K562 (cell line): ENCODE measurements around the gene ORMDL1. TPM values are rescaled to one million over a fixed set of nuclear protein-coding genes. Genes with fewer than 3 reads are reported as not detected.

Source experiments
- TOE1 ChIP-seq, 2 experiments: fragments of 450-650 bp in 1 of 2; sonication (generic) in 1 of 2; formaldehyde crosslinking in 1 of 2; IDR thresholded peaks; 2 replicates each; pipeline versions ENCODE4 v1.7.1 to v1.8.0; 2016 to 2022; ENCODE audit warnings: borderline replicate concordance in 2 of 2, mild to moderate bottlenecking in 2 of 2, antibody characterized with exemption in 1 of 2, inconsistent platforms in 1 of 2, low read depth in 1 of 2, missing genetic modification reagents in 1 of 2, moderate library complexity in 1 of 2
- ZNF766 ChIP-seq: fragments of 200-800 bp; sonication (Bioruptor generic); conservative IDR thresholded peaks from 2 replicates; pipeline ENCODE4 v1.6.1; 2016; ENCODE audit warnings: missing genetic modification characterization, missing compliant biosample characterization
- polyA plus RNA-seq, 8 experiments: library from polyadenylated mRNA; depleted of rRNA in 4 of 8; stranded (reverse) in 5 of 8; unstranded in 3 of 8; fragments of >200 nt; fragmentation: Nextera tagmentation in 2 of 8; fragmentation: Illumina TruSeq in 1 of 8; extraction: Ambion mirVana in 2 of 8; extraction: Trizol in 1 of 8; gene quantifications; 2 replicates each; pipeline versions ENCODE4 v1.2.1 to v1.2.3, GENCODE V29; 2011 to 2014; ENCODE audit warnings: inconsistent platforms in 1 of 8, missing spikeins in 1 of 8
- total RNA-seq, 7 experiments: library from RNA; depleted of rRNA in 6 of 7; stranded (reverse); fragments of >200 nt in 6 of 7; fragmentation: Illumina TruSeq in 2 of 7; extraction: Trizol in 2 of 7; gene quantifications; 2 replicates each; pipeline versions ENCODE4 v1.2.1 to v1.2.3, GENCODE V29; 2011 to 2021; ENCODE audit warnings: low replicate concordance in 1 of 7
- TF ChIP-seq, protein P1 (sequence below): IDR thresholded peaks from 2 replicates; pipeline ENCODE4 v1.6.1; 2011; ENCODE audit warnings: borderline replicate concordance, low read depth, mild to moderate bottlenecking, moderate library complexity, low read length; ENCODE audit not compliant: insufficient read depth, poor library complexity, severe bottlenecking
- TF ChIP-seq, protein P2 (sequence below): fragments of 450-650 bp; IDR thresholded peaks from 2 replicates; pipeline ENCODE4 v1.6.1; 2018; ENCODE audit not compliant: partially characterized antibody

Gene ORMDL1
- total and polyA plus RNA-seq, 9 of the 15 experiments (the other 6 are each of a cell fraction or from before 2014, with no cell fraction given) = 35.1 to 74.2 (median 50.0) TPM

DNA sequence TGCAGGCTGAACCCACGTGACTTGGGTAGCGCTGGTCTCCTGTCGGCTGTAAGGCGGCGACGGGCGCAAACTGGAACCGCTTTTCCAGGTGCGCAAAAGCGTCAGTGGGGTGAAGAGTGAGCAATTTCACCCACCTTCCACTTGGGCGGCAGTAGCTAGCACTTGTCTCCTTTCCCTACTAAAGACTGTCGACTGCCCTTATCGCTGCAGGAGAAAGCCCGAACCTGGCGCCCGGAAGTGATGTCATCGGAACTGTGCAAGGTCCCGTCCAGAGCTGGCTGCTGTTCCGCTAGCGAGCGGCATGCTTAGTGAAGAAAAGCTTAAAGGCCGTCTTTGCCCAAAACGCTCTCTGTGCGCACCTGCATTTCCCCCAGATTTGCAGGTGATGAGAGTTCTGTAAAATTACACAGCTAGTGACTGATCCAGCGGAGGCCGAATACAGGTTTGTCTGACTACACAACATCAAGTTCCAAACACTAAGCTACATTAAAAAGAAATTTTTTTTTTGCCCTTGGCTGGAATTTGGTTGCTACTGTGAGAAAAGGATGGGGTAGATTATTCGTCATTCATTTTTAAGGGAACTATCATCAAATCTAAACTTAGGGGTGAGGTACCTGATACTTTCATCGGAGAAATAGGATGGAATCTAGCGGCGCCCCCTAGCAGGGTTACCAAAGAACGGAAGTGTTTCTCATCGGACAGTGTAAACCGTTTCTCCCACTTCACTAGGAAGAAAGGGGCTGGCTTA, 21.4 kb downstream of the ORMDL1 start, which contains the start of gene OSGEPL1 (continued):
- no peak for TF ChIP-seq ZNF766 (CRISPR knock-in tag)
- TF ChIP-seq, protein P1, sequence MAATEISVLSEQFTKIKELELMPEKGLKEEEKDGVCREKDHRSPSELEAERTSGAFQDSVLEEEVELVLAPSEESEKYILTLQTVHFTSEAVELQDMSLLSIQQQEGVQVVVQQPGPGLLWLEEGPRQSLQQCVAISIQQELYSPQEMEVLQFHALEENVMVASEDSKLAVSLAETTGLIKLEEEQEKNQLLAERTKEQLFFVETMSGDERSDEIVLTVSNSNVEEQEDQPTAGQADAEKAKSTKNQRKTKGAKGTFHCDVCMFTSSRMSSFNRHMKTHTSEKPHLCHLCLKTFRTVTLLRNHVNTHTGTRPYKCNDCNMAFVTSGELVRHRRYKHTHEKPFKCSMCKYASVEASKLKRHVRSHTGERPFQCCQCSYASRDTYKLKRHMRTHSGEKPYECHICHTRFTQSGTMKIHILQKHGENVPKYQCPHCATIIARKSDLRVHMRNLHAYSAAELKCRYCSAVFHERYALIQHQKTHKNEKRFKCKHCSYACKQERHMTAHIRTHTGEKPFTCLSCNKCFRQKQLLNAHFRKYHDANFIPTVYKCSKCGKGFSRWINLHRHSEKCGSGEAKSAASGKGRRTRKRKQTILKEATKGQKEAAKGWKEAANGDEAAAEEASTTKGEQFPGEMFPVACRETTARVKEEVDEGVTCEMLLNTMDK = peak; percentile 96
- TF ChIP-seq, protein P2, sequence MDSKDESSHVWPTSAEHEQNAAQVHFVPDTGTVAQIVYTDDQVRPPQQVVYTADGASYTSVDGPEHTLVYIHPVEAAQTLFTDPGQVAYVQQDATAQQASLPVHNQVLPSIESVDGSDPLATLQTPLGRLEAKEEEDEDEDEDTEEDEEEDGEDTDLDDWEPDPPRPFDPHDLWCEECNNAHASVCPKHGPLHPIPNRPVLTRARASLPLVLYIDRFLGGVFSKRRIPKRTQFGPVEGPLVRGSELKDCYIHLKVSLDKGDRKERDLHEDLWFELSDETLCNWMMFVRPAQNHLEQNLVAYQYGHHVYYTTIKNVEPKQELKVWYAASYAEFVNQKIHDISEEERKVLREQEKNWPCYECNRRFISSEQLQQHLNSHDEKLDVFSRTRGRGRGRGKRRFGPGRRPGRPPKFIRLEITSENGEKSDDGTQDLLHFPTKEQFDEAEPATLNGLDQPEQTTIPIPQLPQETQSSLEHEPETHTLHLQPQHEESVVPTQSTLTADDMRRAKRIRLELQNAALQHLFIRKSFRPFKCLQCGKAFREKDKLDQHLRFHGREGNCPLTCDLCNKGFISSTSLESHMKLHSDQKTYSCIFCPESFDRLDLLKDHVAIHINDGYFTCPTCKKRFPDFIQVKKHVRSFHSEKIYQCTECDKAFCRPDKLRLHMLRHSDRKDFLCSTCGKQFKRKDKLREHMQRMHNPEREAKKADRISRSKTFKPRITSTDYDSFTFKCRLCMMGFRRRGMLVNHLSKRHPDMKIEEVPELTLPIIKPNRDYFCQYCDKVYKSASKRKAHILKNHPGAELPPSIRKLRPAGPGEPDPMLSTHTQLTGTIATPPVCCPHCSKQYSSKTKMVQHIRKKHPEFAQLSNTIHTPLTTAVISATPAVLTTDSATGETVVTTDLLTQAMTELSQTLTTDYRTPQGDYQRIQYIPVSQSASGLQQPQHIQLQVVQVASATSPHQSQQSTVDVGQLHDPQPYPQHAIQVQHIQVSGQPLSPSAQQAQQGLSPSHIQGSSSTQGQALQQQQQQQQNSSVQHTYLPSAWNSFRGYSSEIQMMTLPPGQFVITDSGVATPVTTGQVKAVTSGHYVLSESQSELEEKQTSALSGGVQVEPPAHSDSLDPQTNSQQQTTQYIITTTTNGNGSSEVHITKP = no peak
- peak; percentile 93 for TF ChIP-seq TOE1 (IDR thresholded peaks at IDR 0.05; ENCODE audit: borderline replicate concordance)
- TF ChIP-seq TOE1 (CRISPR knock-in tag; IDR thresholded peaks at IDR 0.05; ENCODE audit: borderline replicate concordance, low read depth) = no peak
